NB4 (cell line): Measurements from ENCODE around the gene RPS6KA2.

Experiments used
- DNase-seq: peaks from one replicate; pipeline ENCODE4 v3.0.0; 2010; ENCODE audit warnings: low read depth
- H3K4me3 ChIP-seq: one replicate; pipeline ENCODE4 v1.5.1; 2011; ENCODE audit warnings: mild to moderate bottlenecking, low read depth, low read length, moderate library complexity
- MAX ChIP-seq: IDR thresholded peaks from 2 replicates; pipeline ENCODE4 v1.6.1; 2011; ENCODE audit warnings: low read depth, low read length
- MYC ChIP-seq: IDR thresholded peaks from 2 replicates; pipeline ENCODE4 v1.6.1; 2011; ENCODE audit warnings: low read depth, low read length
- POLR2A ChIP-seq: IDR thresholded peaks from 2 replicates; pipeline ENCODE4 v1.6.1; 2011; ENCODE audit warnings: mild to moderate bottlenecking; ENCODE audit not compliant: insufficient read length; ENCODE audit errors: extremely low read depth
- TF ChIP-seq, protein P1 (sequence below): IDR thresholded peaks from one replicate; pipeline ENCODE4 v1.5.1; 2012; ENCODE audit warnings: low read depth, low read length

Gene RPS6KA2

GRCh38 chr6:166578536-166579236, 48.4 kb downstream of the RPS6KA2 start:
- TF ChIP-seq MYC (no peak), MAX (no peak), POLR2A (no peak)
- TF ChIP-seq, protein P1, sequence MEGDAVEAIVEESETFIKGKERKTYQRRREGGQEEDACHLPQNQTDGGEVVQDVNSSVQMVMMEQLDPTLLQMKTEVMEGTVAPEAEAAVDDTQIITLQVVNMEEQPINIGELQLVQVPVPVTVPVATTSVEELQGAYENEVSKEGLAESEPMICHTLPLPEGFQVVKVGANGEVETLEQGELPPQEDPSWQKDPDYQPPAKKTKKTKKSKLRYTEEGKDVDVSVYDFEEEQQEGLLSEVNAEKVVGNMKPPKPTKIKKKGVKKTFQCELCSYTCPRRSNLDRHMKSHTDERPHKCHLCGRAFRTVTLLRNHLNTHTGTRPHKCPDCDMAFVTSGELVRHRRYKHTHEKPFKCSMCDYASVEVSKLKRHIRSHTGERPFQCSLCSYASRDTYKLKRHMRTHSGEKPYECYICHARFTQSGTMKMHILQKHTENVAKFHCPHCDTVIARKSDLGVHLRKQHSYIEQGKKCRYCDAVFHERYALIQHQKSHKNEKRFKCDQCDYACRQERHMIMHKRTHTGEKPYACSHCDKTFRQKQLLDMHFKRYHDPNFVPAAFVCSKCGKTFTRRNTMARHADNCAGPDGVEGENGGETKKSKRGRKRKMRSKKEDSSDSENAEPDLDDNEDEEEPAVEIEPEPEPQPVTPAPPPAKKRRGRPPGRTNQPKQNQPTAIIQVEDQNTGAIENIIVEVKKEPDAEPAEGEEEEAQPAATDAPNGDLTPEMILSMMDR, result no peak
- no peak overlapping the region for H3K4me3 ChIP-seq
- no peak for DNase-seq

DNA sequence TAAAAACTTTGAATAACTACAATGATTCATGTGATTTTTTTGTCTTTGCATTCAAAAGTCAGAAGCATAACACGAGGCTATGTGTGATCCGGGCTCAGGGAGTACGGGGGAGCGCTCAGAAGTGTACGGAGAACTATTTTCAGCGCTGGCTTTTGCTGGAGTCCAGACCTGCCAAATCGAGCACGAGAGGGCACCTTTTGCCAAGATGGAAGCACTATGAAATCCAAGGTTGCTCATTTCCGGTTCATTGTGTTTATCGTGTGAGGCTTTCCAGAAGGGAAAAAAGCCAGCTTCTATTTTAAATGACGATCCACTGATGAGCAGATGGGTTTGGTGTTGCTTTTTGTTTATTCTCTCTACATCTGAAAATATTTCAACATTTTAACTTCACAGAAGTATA, 51.8 kb downstream of the RPS6KA2 start:
- H3K4me3 ChIP-seq, result no peak overlapping the region
- DNase-seq, result no peak
- TF ChIP-seq MAX, result no peak
- TF ChIP-seq, protein P1, result no peak
- no peak for TF ChIP-seq POLR2A
- TF ChIP-seq MYC, result no peak

GRCh38 chr6:166573511-166574216, 53.4 kb downstream of the RPS6KA2 start:
- TF ChIP-seq MYC (no peak), POLR2A (no peak), MAX (no peak)
- TF ChIP-seq, protein P1, result no peak
- DNase-seq, result no peak
- H3K4me3 ChIP-seq, result no peak overlapping the region

- DNase-seq, result peak; percentile 29
- no peak overlapping the region for H3K4me3 ChIP-seq
- TF ChIP-seq MAX (no peak), POLR2A (no peak), MYC (no peak)
- TF ChIP-seq, protein P1, result no peak
Measured at GRCh38 chr6:166572370-166573261, 54.4 kb downstream of the RPS6KA2 start.

- H3K4me3 ChIP-seq, result no peak overlapping the region
- TF ChIP-seq MYC (no peak), MAX (no peak), POLR2A (no peak)
- TF ChIP-seq, protein P1, result no peak
- no peak for DNase-seq
Measured at GRCh38 chr6:166570929-166571713, 55.9 kb downstream of the RPS6KA2 start.
